GM12878 (cell line): ENCODE results near the gene BRAT1.

Source experiments
- BCL11A ChIP-seq: IDR thresholded peaks from 2 replicates; pipeline ENCODE4 v1.6.1; 2011; ENCODE audit warnings: low read depth, low read length
- BHLHE40 ChIP-seq, 2 experiments: fragments of 450-650 bp in 1 of 2; IDR thresholded peaks; 2 replicates each; pipeline ENCODE4 v1.6.1; 2011 to 2017; ENCODE audit warnings: low read depth in 2 of 2, borderline replicate concordance in 1 of 2, improper control_type of control experiment in 1 of 2, low read length in 1 of 2, mild to moderate bottlenecking in 1 of 2
- CHD2 ChIP-seq: IDR thresholded peaks from 2 replicates; pipeline ENCODE4 v1.6.1; 2011; ENCODE audit warnings: low read depth, low read length, improper control_type of control experiment, borderline replicate concordance
- CTCF ChIP-seq, 3 experiments: IDR thresholded peaks in 2 of 3; conservative IDR thresholded peaks in 1 of 3; 2 replicates each; pipeline ENCODE4 v1.5.1; 2011; ENCODE audit warnings: low read depth in 3 of 3, low read length in 3 of 3, mild to moderate bottlenecking in 3 of 3, control low read depth in 2 of 3, moderate library complexity in 2 of 3, inconsistent platforms in 1 of 3, mixed read lengths in 1 of 3; ENCODE audit not compliant: control insufficient read depth in 2 of 3, insufficient read depth in 1 of 3; ENCODE audit errors: extremely low read depth in 1 of 3
- EZH2 ChIP-seq: IDR thresholded peaks from 2 replicates; pipeline ENCODE4 v1.6.1; 2012; ENCODE audit warnings: low read depth, mild to moderate bottlenecking, control low read depth, inconsistent platforms, low read length, borderline replicate concordance; ENCODE audit not compliant: control insufficient read depth
- MYC ChIP-seq: IDR thresholded peaks from 2 replicates; pipeline ENCODE4 v1.6.1; 2011; ENCODE audit warnings: mild to moderate bottlenecking, low read length, moderate library complexity, inconsistent platforms; ENCODE audit not compliant: insufficient read depth, insufficient replicate concordance, insufficient read length, severe bottlenecking
- NFIC ChIP-seq: IDR thresholded peaks from 2 replicates; pipeline ENCODE4 v1.6.1; 2012; ENCODE audit warnings: low read depth, mild to moderate bottlenecking, inconsistent platforms, low read length, moderate library complexity
- PAX5 ChIP-seq: IDR thresholded peaks from 2 replicates; pipeline ENCODE4 v1.6.1; 2011; ENCODE audit warnings: low read depth, low read length, borderline replicate concordance
- RFX5 ChIP-seq: IDR thresholded peaks from 2 replicates; pipeline ENCODE4 v1.6.1; 2011; ENCODE audit warnings: low read depth, low read length, improper control_type of control experiment
- SREBF2 ChIP-seq: IDR thresholded peaks from 2 replicates; pipeline ENCODE4 v1.6.1; 2012; ENCODE audit warnings: mild to moderate bottlenecking, low read length
- TAF1 ChIP-seq: IDR thresholded peaks from 2 replicates; pipeline ENCODE4 v1.6.1; 2011; ENCODE audit warnings: mild to moderate bottlenecking, low read depth, low read length, borderline replicate concordance
- TCF12 ChIP-seq: IDR thresholded peaks from 2 replicates; pipeline ENCODE4 v1.6.1; 2011; ENCODE audit warnings: low read depth, mild to moderate bottlenecking, low read length
- ZZZ3 ChIP-seq: IDR thresholded peaks from 2 replicates; pipeline ENCODE4 v1.6.1; 2011; ENCODE audit warnings: low read depth; ENCODE audit not compliant: control insufficient read depth, insufficient read length

- TF ChIP-seq CTCF (IDR thresholded peaks at IDR 0.05 in 2 of 3, conservative IDR thresholded peaks at IDR 0.05 in 1 of 3; ENCODE audit: control insufficient read depth in 2 of 3, extremely low read depth in 1 of 3, insufficient read depth in 1 of 3, low read depth in 3 of 3, low read length in 3 of 3), result no peak
- TF ChIP-seq TAF1, result no peak
- no peak for TF ChIP-seq PAX5
- TF ChIP-seq TCF12, result no peak
- TF ChIP-seq EZH2, result no peak
- no peak for TF ChIP-seq MYC
- TF ChIP-seq RFX5, result no peak
- no peak for TF ChIP-seq CHD2
- TF ChIP-seq BHLHE40 (IDR thresholded peaks at IDR 0.05; ENCODE audit: borderline replicate concordance in 1 of 2, low read depth in 2 of 2, low read length in 1 of 2), result no peak
- no peak for TF ChIP-seq SREBF2
- TF ChIP-seq NFIC, result no peak
- no peak for TF ChIP-seq BCL11A
- no peak for TF ChIP-seq ZZZ3
Measured at GRCh38 chr7:2528481-2529095, 26.7 kb downstream of the BRAT1 start.
